Activated CD8-positive, alpha-beta memory T cell treated with anti-CD3 and anti-CD28 coated beads for 36 hours (primary cell): ENCODE measurements around the gene GMEB2. TPM values are rescaled to one million over a fixed set of nuclear protein-coding genes. Genes with fewer than 3 reads are reported as not detected.
"Not testable (repeated sequence)": the region's sequence is repeated elsewhere in the genome, so short reads cannot be mapped to it uniquely, and the experiment has no call there.

Experiments
- CTCF ChIA-PET: fragments of 350-600 bp; sonication (Branson Sonifier 250); formaldehyde crosslinking; loops from one replicate; lab custom pipeline; 2021; ENCODE audit warnings: antibody characterized with exemption; lab: Charles Lee
- POLR2A ChIA-PET: fragments of 350-600 bp; sonication (Branson Sonifier 250); formaldehyde crosslinking; loops from one replicate; lab custom pipeline; 2021; ENCODE audit warnings: antibody characterized with exemption; lab: Charles Lee
- total RNA-seq, 2 experiments: library from RNA; stranded (reverse); gene quantifications; one replicate each; pipeline ENCODE4 v1.2.3, GENCODE V29; 2021

GMEB2 gene
- total RNA-seq, 2 experiments from 2014 or later, result 12.7 to 13.3 TPM

GRCh38 chr20:63625771-63626423 is 1.0 kb downstream of the GMEB2 start:
- POLR2A ChIA-PET, result interaction anchor here (0.8 kb wide), 1 partner anchor 82 kb away, joined by 7 read pairs; no protein-coding TSS in a partner anchor

GRCh38 chr20:63624486-63624885 is 2.4 kb downstream of the GMEB2 start:
- POLR2A ChIA-PET, result interaction anchor here (1.4 kb wide), 1 partner anchor 29 kb away, joined by 3 read pairs; the partner anchor contains the start of gene STMN3
- CTCF ChIA-PET, result interaction anchor here (1.1 kb wide), 1 partner anchor 11 kb away, joined by 3 read pairs; no protein-coding TSS in a partner anchor

More at GRCh38 chr20:63625771-63626423, 1.0 kb downstream of the GMEB2 start:
- CTCF ChIA-PET, result no interaction called here

- POLR2A ChIA-PET, result interaction anchor here (1.0 kb wide), 1 partner anchor 19 kb away, joined by 3 read pairs; no protein-coding TSS in a partner anchor
- CTCF ChIA-PET, result interaction anchor here (1.0 kb wide), 1 partner anchor 85 kb away, joined by 3 read pairs; no protein-coding TSS in a partner anchor
Observed at GRCh38 chr20:63622732-63623131, 4.2 kb downstream of the GMEB2 start.

- CTCF ChIA-PET, result interaction anchor here (0.7 to 1.0 kb wide), 2 partner anchors 40 to 84 kb away, joined by 3 read pairs; no protein-coding TSS in a partner anchor
- POLR2A ChIA-PET, result no interaction called here
Observed at GRCh38 chr20:63622096-63622495, 4.8 kb downstream of the GMEB2 start.

GRCh38 chr20:63620991-63621390 is 5.9 kb downstream of the GMEB2 start:
- CTCF ChIA-PET, result interaction anchor here (0.6 kb wide), 1 partner anchor 14 kb away, joined by 4 read pairs; no protein-coding TSS in a partner anchor

GRCh38 chr20:63619505-63619904 is 7.4 kb downstream of the GMEB2 start:
- CTCF ChIA-PET, result no interaction called here
- POLR2A ChIA-PET, result no interaction called here

More at GRCh38 chr20:63620991-63621390, 5.9 kb downstream of the GMEB2 start:
- POLR2A ChIA-PET, result no interaction called here

GRCh38 chr20:63619086-63619485 is 7.8 kb downstream of the GMEB2 start:
- CTCF ChIA-PET, result no interaction called here

GRCh38 chr20:63618291-63618980 is 8.5 kb downstream of the GMEB2 start:
- CTCF ChIA-PET, result no interaction called here
- POLR2A ChIA-PET, result no interaction called here

More at GRCh38 chr20:63619086-63619485, 7.8 kb downstream of the GMEB2 start:
- POLR2A ChIA-PET, result no interaction called here

- POLR2A ChIA-PET, result no interaction called here
- CTCF ChIA-PET, result no interaction called here
Observed at GRCh38 chr20:63617876-63618265, 9.0 kb downstream of the GMEB2 start.

- CTCF ChIA-PET, result no interaction called here
- POLR2A ChIA-PET, result no interaction called here
Observed at GRCh38 chr20:63617092-63617875, 9.6 kb downstream of the GMEB2 start.

- CTCF ChIA-PET, result interaction anchor here (0.8 kb wide), 1 partner anchor 27 kb away, joined by 3 read pairs; no protein-coding TSS in a partner anchor
- POLR2A ChIA-PET, result not testable (repeated sequence)
Observed at GRCh38 chr20:63613863-63614594, 12.9 kb downstream of the GMEB2 start.

- POLR2A ChIA-PET, result no interaction called here
- CTCF ChIA-PET, result no interaction called here
Observed at GRCh38 chr20:63612276-63612931, 14.5 kb downstream of the GMEB2 start.

GRCh38 chr20:63611646-63612045 is 15.3 kb downstream of the GMEB2 start:
- ChIA-PET POLR2A (no interaction called here), CTCF (no interaction called here)

- ChIA-PET POLR2A (no interaction called here), CTCF (no interaction called here)
Observed at GRCh38 chr20:63610581-63611435, 16.1 kb downstream of the GMEB2 start.

GRCh38 chr20:63606686-63607085 is 20.2 kb downstream of the GMEB2 start:
- ChIA-PET POLR2A (no interaction called here), CTCF (interaction anchor here (0.5 kb wide), 1 partner anchor 15 kb away, joined by 4 read pairs; no protein-coding TSS in a partner anchor)

GRCh38 chr20:63602321-63602720 is 24.6 kb downstream of the GMEB2 start:
- CTCF ChIA-PET, result no interaction called here
- POLR2A ChIA-PET, result no interaction called here

- POLR2A ChIA-PET, CTCF ChIA-PET: not testable (repeated sequence)
Observed at GRCh38 chr20:63601679-63602078, 25.2 kb downstream of the GMEB2 start.
